ENCODE measurements around the gene IGSF9.

IGSF9 gene, protein sequence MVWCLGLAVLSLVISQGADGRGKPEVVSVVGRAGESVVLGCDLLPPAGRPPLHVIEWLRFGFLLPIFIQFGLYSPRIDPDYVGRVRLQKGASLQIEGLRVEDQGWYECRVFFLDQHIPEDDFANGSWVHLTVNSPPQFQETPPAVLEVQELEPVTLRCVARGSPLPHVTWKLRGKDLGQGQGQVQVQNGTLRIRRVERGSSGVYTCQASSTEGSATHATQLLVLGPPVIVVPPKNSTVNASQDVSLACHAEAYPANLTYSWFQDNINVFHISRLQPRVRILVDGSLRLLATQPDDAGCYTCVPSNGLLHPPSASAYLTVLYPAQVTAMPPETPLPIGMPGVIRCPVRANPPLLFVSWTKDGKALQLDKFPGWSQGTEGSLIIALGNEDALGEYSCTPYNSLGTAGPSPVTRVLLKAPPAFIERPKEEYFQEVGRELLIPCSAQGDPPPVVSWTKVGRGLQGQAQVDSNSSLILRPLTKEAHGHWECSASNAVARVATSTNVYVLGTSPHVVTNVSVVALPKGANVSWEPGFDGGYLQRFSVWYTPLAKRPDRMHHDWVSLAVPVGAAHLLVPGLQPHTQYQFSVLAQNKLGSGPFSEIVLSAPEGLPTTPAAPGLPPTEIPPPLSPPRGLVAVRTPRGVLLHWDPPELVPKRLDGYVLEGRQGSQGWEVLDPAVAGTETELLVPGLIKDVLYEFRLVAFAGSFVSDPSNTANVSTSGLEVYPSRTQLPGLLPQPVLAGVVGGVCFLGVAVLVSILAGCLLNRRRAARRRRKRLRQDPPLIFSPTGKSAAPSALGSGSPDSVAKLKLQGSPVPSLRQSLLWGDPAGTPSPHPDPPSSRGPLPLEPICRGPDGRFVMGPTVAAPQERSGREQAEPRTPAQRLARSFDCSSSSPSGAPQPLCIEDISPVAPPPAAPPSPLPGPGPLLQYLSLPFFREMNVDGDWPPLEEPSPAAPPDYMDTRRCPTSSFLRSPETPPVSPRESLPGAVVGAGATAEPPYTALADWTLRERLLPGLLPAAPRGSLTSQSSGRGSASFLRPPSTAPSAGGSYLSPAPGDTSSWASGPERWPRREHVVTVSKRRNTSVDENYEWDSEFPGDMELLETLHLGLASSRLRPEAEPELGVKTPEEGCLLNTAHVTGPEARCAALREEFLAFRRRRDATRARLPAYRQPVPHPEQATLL

DNA sequence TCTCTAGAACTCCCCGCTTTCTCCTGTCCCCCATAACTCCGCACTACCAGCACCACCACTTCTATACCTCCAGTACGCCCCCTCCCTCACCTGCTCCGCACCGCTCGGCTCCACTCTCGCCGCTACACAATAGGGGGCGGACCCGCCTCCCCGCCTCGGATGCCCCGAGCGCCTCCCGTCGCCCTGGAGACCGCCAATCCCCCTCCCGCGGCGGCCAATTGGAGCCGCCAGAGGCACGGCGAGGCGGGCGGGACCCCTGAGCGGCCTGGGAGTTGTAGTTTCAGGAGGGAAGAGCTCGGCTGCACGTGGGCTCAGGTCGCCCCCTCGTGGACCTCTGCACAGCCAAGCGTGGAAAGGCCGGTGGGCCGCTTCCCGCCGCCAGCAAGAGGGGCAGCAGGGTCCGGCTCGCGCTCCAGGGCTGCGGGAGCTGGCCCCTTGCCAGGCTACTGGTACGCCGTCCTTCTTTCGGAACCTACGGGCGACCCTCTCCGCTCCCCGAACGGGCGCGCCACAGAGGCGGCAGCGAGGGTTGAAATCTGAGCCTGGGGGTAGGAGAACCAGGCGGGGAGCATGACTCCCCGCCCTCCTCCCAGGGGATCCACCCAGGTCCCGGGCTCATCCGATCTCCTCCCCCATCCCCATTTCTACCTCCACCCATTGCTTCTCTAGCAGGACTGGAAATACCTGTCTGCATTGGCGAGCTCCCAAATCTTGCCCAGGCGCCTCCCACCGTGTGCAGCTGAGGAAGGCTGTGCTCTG is at the start of gene IGSF9:
IGSF9 (minus strand) TSS at position 131 of the 759 bp plus-strand sequence. CDS start 2,159 bp downstream, outside the sequence.
- Histone ChIP-seq H3K27ac (no peak within 1 kb of the TSS), H3K4me3 (peak within 1 kb of the TSS; percentile 83), H3K9me3 (ENCODE audit: low read depth, low read length) (no peaks in the 10 kb centered on the region), H3K9ac (ENCODE audit: insufficient read length) (peak within 1 kb of the TSS; percentile 54), H3K36me3 (ENCODE audit: insufficient read depth, low read length) (no peaks in the 10 kb centered on the region)
- TF ChIP-seq POLR2AphosphoS5 (IDR thresholded peaks at IDR 0.05; ENCODE audit: borderline replicate concordance, low read depth, low read length) (peak; percentile 69), EZH2 (IDR thresholded peaks at IDR 0.05) (no peak)
- DNase-seq (ENCODE audit: low read depth, low spot score): no peak

GRCh38 chr1:159994896-159995295 is 49.5 kb upstream of the IGSF9 start:
- no peak overlapping the region for H3K27ac ChIP-seq
- H3K9me3 ChIP-seq (ENCODE audit: low read depth, low read length): no peaks in the 10 kb centered on the region
- no peaks in the 10 kb centered on the region for H3K36me3 ChIP-seq (ENCODE audit: insufficient read depth, low read length)
- no peak overlapping the region for H3K9ac ChIP-seq (ENCODE audit: insufficient read length)
- TF ChIP-seq POLR2AphosphoS5 (IDR thresholded peaks at IDR 0.05; ENCODE audit: borderline replicate concordance, low read depth, low read length): no peak
- TF ChIP-seq EZH2 (IDR thresholded peaks at IDR 0.05): no peak
- TF ChIP-seq FOXP2 (optimal IDR thresholded peaks at IDR 0.05; ENCODE audit: control extremely low read depth, extremely low read length, insufficient read depth): no peak
- DNase-seq (ENCODE audit: low read depth, low spot score): no peak
- no peak overlapping the region for H3K4me3 ChIP-seq

GRCh38 chr1:159993911-159994310 is 48.5 kb upstream of the IGSF9 start:
- Histone ChIP-seq H3K36me3 (ENCODE audit: insufficient read depth, low read length) (no peaks in the 10 kb centered on the region), H3K4me3 (no peak overlapping the region), H3K27ac (no peak overlapping the region), H3K9me3 (ENCODE audit: low read depth, low read length) (no peaks in the 10 kb centered on the region), H3K9ac (ENCODE audit: insufficient read length) (no peak overlapping the region)
- no peak for TF ChIP-seq EZH2 (IDR thresholded peaks at IDR 0.05)
- TF ChIP-seq FOXP2 (optimal IDR thresholded peaks at IDR 0.05; ENCODE audit: control extremely low read depth, extremely low read length, insufficient read depth): no peak
- no peak for TF ChIP-seq POLR2AphosphoS5 (IDR thresholded peaks at IDR 0.05; ENCODE audit: borderline replicate concordance, low read depth, low read length)
- DNase-seq (ENCODE audit: low read depth, low spot score): no peak

DNA sequence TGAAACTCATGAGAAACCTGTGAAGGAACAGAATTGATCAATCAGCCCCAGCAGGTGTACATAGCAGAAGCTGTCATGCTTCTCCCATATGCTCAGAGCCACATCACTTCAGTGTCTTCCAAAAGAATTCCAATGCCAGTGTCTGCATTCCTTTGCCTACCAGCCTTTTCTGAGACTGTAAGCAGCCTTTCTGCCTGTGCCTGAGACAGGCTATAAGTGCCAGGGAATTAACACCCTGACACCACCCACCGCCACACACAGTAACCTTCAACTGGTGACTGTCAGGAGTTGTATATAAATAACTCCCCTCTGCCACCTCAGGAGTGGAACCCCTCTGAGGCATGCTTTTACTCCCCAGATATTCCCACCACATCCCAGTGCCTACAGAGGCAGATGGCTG is 46.7 kb upstream of the IGSF9 start:
- DNase-seq (ENCODE audit: low read depth, low spot score): no peak
- Histone ChIP-seq H3K36me3 (ENCODE audit: insufficient read depth, low read length) (no peaks in the 10 kb centered on the region), H3K9ac (ENCODE audit: insufficient read length) (no peak overlapping the region), H3K27ac (no peak overlapping the region), H3K4me3 (no peak overlapping the region), H3K9me3 (ENCODE audit: low read depth, low read length) (no peaks in the 10 kb centered on the region)
- TF ChIP-seq FOXP2 (optimal IDR thresholded peaks at IDR 0.05; ENCODE audit: control extremely low read depth, extremely low read length, insufficient read depth) (no peak), EZH2 (IDR thresholded peaks at IDR 0.05) (no peak), POLR2AphosphoS5 (IDR thresholded peaks at IDR 0.05; ENCODE audit: borderline replicate concordance, low read depth, low read length) (no peak)

DNA sequence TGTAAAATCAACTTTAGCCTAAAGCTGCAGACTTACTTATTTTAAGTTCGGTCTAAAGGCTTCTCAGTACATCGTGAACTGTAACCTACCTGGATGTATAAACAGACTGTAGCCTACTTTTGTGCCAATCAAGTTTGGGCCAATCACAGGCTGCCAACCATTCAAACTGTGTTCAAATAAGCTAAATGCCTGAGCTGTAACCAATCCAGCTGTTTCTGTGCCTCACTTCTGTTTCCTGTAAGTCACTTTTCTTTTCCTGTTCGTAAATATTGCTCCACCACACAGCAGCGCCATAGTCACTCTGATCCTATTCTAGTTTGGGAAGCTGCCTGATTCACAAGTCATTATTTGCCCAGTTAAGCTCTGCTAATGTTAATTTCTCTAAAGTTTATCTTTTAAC is 46.1 kb upstream of the IGSF9 start:
- TF ChIP-seq EZH2 (IDR thresholded peaks at IDR 0.05): no peak
- TF ChIP-seq FOXP2 (optimal IDR thresholded peaks at IDR 0.05; ENCODE audit: control extremely low read depth, extremely low read length, insufficient read depth): no peak
- H3K4me3 ChIP-seq: peak overlapping the region; percentile 44
- no peaks in the 10 kb centered on the region for H3K36me3 ChIP-seq (ENCODE audit: insufficient read depth, low read length)
- H3K27ac ChIP-seq: no peak overlapping the region
- DNase-seq (ENCODE audit: low read depth, low spot score): no peak
- no peaks in the 10 kb centered on the region for H3K9me3 ChIP-seq (ENCODE audit: low read depth, low read length)
- no peak overlapping the region for H3K9ac ChIP-seq (ENCODE audit: insufficient read length)

DNA sequence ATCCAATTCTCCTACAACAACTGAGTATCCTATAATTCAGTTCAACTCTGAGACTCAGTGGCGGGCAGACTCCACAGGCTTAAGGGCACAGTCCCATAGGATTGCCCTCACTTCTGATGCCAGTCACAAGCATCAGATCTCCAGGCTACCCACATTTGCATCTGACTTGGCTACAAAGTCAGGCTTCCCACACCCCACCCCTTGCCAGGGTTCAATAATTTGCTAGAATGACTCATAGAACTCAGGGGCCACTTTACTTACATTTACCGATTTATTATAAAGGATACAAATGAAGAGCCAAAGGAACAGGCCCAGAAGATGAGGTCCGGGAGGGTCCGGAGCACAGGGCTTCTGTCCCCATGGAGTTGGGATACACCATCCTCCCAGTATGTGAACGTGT is 44.6 kb upstream of the IGSF9 start:
- H3K9me3 ChIP-seq (ENCODE audit: low read depth, low read length): no peaks in the 10 kb centered on the region
- H3K9ac ChIP-seq (ENCODE audit: insufficient read length): no peak overlapping the region
- DNase-seq (ENCODE audit: low read depth, low spot score): no peak
- no peak for TF ChIP-seq FOXP2 (optimal IDR thresholded peaks at IDR 0.05; ENCODE audit: control extremely low read depth, extremely low read length, insufficient read depth)
- TF ChIP-seq EZH2 (IDR thresholded peaks at IDR 0.05): no peak
- TF ChIP-seq POLR2AphosphoS5 (IDR thresholded peaks at IDR 0.05; ENCODE audit: borderline replicate concordance, low read depth, low read length): no peak
- no peak overlapping the region for H3K27ac ChIP-seq
- H3K4me3 ChIP-seq: no peak overlapping the region
- no peaks in the 10 kb centered on the region for H3K36me3 ChIP-seq (ENCODE audit: insufficient read depth, low read length)

DNA sequence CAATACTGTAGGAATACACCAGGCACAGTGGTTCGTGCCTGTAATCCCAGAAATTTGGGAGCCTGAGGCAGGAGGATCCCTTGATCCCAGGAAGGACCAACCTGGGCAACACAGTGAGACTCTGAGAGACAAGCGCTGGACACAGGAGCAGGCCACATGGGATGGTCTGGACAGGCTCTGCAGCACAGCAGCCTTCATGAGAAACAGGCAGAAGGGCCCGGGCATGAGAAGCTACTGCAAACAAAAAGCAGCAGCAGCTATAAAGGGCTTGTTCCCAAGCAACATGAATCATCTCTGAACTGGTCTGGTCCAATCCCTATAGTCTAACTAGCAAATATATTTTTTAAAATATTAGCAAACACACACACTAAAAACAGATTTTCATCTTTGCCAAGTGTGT is 44.2 kb upstream of the IGSF9 start:
- Histone ChIP-seq H3K4me3 (no peak overlapping the region), H3K27ac (no peak overlapping the region), H3K9ac (ENCODE audit: insufficient read length) (no peak overlapping the region), H3K36me3 (ENCODE audit: insufficient read depth, low read length) (no peaks in the 10 kb centered on the region), H3K9me3 (ENCODE audit: low read depth, low read length) (no peaks in the 10 kb centered on the region)
- TF ChIP-seq EZH2 (IDR thresholded peaks at IDR 0.05) (no peak), POLR2AphosphoS5 (IDR thresholded peaks at IDR 0.05; ENCODE audit: borderline replicate concordance, low read depth, low read length) (no peak), FOXP2 (optimal IDR thresholded peaks at IDR 0.05; ENCODE audit: control extremely low read depth, extremely low read length, insufficient read depth) (no peak)
- DNase-seq (ENCODE audit: low read depth, low spot score): no peak
